Measurements from ENCODE around the gene TOX3.

DNA sequence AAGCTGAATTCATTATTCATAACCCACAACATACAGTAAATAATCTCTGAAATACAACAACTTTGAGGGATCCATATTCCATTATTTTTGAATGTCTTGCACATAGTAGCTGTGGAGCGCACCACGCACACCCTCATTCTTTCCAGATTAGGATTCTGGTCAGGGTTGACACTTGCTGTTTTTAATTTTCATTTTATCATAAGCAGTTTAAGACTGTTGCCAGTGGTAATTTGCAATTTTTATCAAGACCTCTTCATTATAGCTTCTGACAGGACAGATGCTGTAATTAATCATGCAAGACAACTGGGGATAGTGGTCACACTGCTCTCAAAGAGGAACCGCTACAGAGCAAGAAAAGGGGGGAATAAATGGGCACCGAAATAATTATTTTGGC, 109.7 kb downstream of the TOX3 start:
- TF ChIP-seq, protein P1, sequence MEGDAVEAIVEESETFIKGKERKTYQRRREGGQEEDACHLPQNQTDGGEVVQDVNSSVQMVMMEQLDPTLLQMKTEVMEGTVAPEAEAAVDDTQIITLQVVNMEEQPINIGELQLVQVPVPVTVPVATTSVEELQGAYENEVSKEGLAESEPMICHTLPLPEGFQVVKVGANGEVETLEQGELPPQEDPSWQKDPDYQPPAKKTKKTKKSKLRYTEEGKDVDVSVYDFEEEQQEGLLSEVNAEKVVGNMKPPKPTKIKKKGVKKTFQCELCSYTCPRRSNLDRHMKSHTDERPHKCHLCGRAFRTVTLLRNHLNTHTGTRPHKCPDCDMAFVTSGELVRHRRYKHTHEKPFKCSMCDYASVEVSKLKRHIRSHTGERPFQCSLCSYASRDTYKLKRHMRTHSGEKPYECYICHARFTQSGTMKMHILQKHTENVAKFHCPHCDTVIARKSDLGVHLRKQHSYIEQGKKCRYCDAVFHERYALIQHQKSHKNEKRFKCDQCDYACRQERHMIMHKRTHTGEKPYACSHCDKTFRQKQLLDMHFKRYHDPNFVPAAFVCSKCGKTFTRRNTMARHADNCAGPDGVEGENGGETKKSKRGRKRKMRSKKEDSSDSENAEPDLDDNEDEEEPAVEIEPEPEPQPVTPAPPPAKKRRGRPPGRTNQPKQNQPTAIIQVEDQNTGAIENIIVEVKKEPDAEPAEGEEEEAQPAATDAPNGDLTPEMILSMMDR (IDR thresholded peaks at IDR 0.05), result no peak
- TF ChIP-seq POLR2A (IDR thresholded peaks at IDR 0.05) (no peak), EP300 (IDR thresholded peaks at IDR 0.05) (no peak)

Measured in upper lobe of left lung (tissue), 4 donors.